ENCODE results near the gene MAMLD1.

MAMLD1 gene

GRCh38 chrX:150504397-150505182 is 141.5 kb downstream of the MAMLD1 start:
- DNase-seq = no peak

GRCh38 chrX:150506020-150506419 is 142.9 kb downstream of the MAMLD1 start:
- DNase-seq = no peak

- no peak for DNase-seq
These were observed 143.4 kb downstream of the MAMLD1 start for GRCh38 chrX:150506486-150506885.

GRCh38 chrX:150507251-150507856 is 144.2 kb downstream of the MAMLD1 start:
- DNase-seq = no peak

GRCh38 chrX:150508018-150508417 is 144.9 kb downstream of the MAMLD1 start:
- no peak for DNase-seq

- no peak for DNase-seq
These were observed 145.6 kb downstream of the MAMLD1 start for GRCh38 chrX:150508451-150509367.

- DNase-seq = no peak
These were observed 146.6 kb downstream of the MAMLD1 start for GRCh38 chrX:150509703-150510102.

GRCh38 chrX:150512461-150512901 is 149.4 kb downstream of the MAMLD1 start:
- DNase-seq = no peak

GRCh38 chrX:150513544-150513943 is 150.4 kb downstream of the MAMLD1 start:
- no peak for DNase-seq

GRCh38 chrX:150514462-150514861 is 151.3 kb downstream of the MAMLD1 start:
- no peak for DNase-seq

GRCh38 chrX:150515801-150516200 is 152.7 kb downstream of the MAMLD1 start:
- DNase-seq = no peak

GRCh38 chrX:150517303-150517910 is 154.3 kb downstream of the MAMLD1 start:
- no peak for DNase-seq

- no peak for DNase-seq
These were observed 159.4 kb downstream of the MAMLD1 start for GRCh38 chrX:150522494-150522893.

- DNase-seq = no peak
These were observed 162.2 kb downstream of the MAMLD1 start for GRCh38 chrX:150525061-150525919.

- DNase-seq = no peak
These were observed 163.6 kb downstream of the MAMLD1 start for GRCh38 chrX:150526692-150527091.

GRCh38 chrX:150527108-150527507 is 164.0 kb downstream of the MAMLD1 start:
- no peak for DNase-seq

- no peak for DNase-seq
These were observed 166.5 kb downstream of the MAMLD1 start for GRCh38 chrX:150529587-150529986.

GRCh38 chrX:150530821-150531220 is 167.7 kb downstream of the MAMLD1 start:
- no peak for DNase-seq

- no peak for DNase-seq
These were observed 168.3 kb downstream of the MAMLD1 start for GRCh38 chrX:150531467-150531866.

GRCh38 chrX:150533863-150534262 is 170.7 kb downstream of the MAMLD1 start:
- no peak for DNase-seq

GRCh38 chrX:150536455-150537116 is 173.5 kb downstream of the MAMLD1 start:
- no peak for DNase-seq
